AG04450 (cell line): ENCODE data around the gene ACADL. TPM values are rescaled to one million over a fixed set of nuclear protein-coding genes. Genes with fewer than 3 reads are reported as not detected.

ENCODE experiments used
- CTCF ChIA-PET: fragments of 300-600, 350-600 bp; formaldehyde crosslinking; extraction: SDS; loops from one replicate; lab custom pipeline; 2022; ENCODE audit warnings: antibody characterized with exemption, inconsistent platforms; lab: Charles Lee
- POLR2A ChIA-PET: fragments of 350-600 bp; formaldehyde crosslinking; extraction: SDS; loops from one replicate; lab custom pipeline; 2021; ENCODE audit warnings: antibody characterized with exemption, inconsistent platforms; lab: Yijun Ruan, JAX
- DNase-seq: peaks from one replicate; pipeline ENCODE4 v3.0.0-alpha.2; 2011; ENCODE audit warnings: low read depth, low spot score
- H3K27ac ChIP-seq: one replicate; pipeline ENCODE4 v1.5.1; 2012; ENCODE audit warnings: low read depth, low read length, control low read depth
- H3K27me3 ChIP-seq: one replicate; pipeline ENCODE4 v1.6.0; 2012; ENCODE audit warnings: low read length; ENCODE audit not compliant: control insufficient read depth, insufficient read depth
- H3K4me3 ChIP-seq: 2 replicates; pipeline ENCODE4 v1.5.1; 2011; ENCODE audit warnings: mild to moderate bottlenecking, low read depth, low read length, control low read depth
- H3K9me3 ChIP-seq: 2 replicates; pipeline ENCODE4 v1.5.1; 2012; ENCODE audit warnings: low read length; ENCODE audit not compliant: control insufficient read depth, insufficient read depth
- CTCF ChIP-seq: IDR thresholded peaks from 2 replicates; pipeline ENCODE4 v1.5.1; 2011; ENCODE audit warnings: low read depth, low read length, control low read depth, inconsistent platforms
- polyA plus RNA-seq: library from polyadenylated mRNA; depleted of rRNA; stranded (reverse); fragments of >200 nt; gene quantifications from 2 replicates; pipeline ENCODE4 v1.2.3, GENCODE V29; 2011

ACADL gene
- polyA plus RNA-seq, 1 experiment = not detected

- ChIA-PET CTCF (interaction anchor here (0.9 to 3.1 kb wide), 3 partner anchors 9 to 13 kb away, joined by 3 to 13 read pairs (median 3); no protein-coding TSS in a partner anchor), POLR2A (no interaction called here)
- no peak for TF ChIP-seq CTCF
- Histone ChIP-seq H3K27me3 (no peaks in the 10 kb centered on the region), H3K4me3 (no peak overlapping the region), H3K27ac (no peak overlapping the region), H3K9me3 (no peaks in the 10 kb centered on the region)
- no peak for DNase-seq
Observed at GRCh38 chr2:210207929-210208328, 17.3 kb downstream of the ACADL start.

GRCh38 chr2:210203558-210203957, 21.7 kb downstream of the ACADL start:
- no peaks in the 10 kb centered on the region for H3K27me3 ChIP-seq
- no peak for TF ChIP-seq CTCF
- POLR2A ChIA-PET = no interaction called here
- no peak for DNase-seq
- CTCF ChIA-PET = interaction anchor here (0.6 to 2.8 kb wide), 4 partner anchors 13 to 242 kb away, joined by 4 to 8 read pairs (median 4); no protein-coding TSS in a partner anchor
- H3K9me3 ChIP-seq = no peaks in the 10 kb centered on the region
- no peak overlapping the region for H3K27ac ChIP-seq
- H3K4me3 ChIP-seq = no peak overlapping the region

- no peaks in the 10 kb centered on the region for H3K9me3 ChIP-seq
- H3K27ac ChIP-seq = no peak overlapping the region
- H3K27me3 ChIP-seq = no peaks in the 10 kb centered on the region
- ChIA-PET CTCF (interaction anchor here (0.6 to 2.8 kb wide), 3 partner anchors 13 to 242 kb away, joined by 4 to 8 read pairs (median 4); no protein-coding TSS in a partner anchor), POLR2A (no interaction called here)
- no peak for DNase-seq
- TF ChIP-seq CTCF = no peak
- H3K4me3 ChIP-seq = no peak overlapping the region
Observed at GRCh38 chr2:210203147-210203546, 22.1 kb downstream of the ACADL start.

- ChIA-PET CTCF (interaction anchor here (0.9 to 5.7 kb wide), 9 partner anchors 8 to 865 kb away, joined by 3 to 121 read pairs (median 11); no protein-coding TSS in a partner anchor), POLR2A (no interaction called here)
- Histone ChIP-seq H3K27ac (no peak overlapping the region), H3K4me3 (no peak overlapping the region), H3K27me3 (no peaks in the 10 kb centered on the region), H3K9me3 (no peaks in the 10 kb centered on the region)
- DNase-seq = no peak
- no peak for TF ChIP-seq CTCF
Observed at GRCh38 chr2:210199854-210200253, 25.4 kb downstream of the ACADL start.

- H3K4me3 ChIP-seq = no peak overlapping the region
- ChIA-PET CTCF (interaction anchor here (0.6 to 5.7 kb wide), 45 partner anchors 8 to 1804 kb away, joined by 3 to 121 read pairs (median 4); partner anchors contain the start of gene MAP2), POLR2A (no interaction called here)
- no peak for DNase-seq
- H3K27me3 ChIP-seq = no peaks in the 10 kb centered on the region
- TF ChIP-seq CTCF = peak; percentile 78
- no peaks in the 10 kb centered on the region for H3K9me3 ChIP-seq
- H3K27ac ChIP-seq = no peak overlapping the region
Observed at GRCh38 chr2:210199186-210199765, 26.0 kb downstream of the ACADL start.
